HEK293 (cell line): ENCODE measurements around the gene GGA1.

Experiments
- CTCF ChIA-PET: fragments of 350-600 bp; formaldehyde crosslinking; extraction: SDS; loops from one replicate; lab custom pipeline; 2021; ENCODE audit warnings: antibody characterized with exemption; lab: Yijun Ruan, JAX
- POLR2A ChIA-PET: fragments of 300-600 bp; formaldehyde crosslinking; extraction: SDS; loops from one replicate; lab custom pipeline; 2020; ENCODE audit warnings: antibody characterized with exemption, inconsistent platforms; lab: Yijun Ruan, JAX
- H3K27ac ChIP-seq: fragments of 200-500 bp; sonication (Bioruptor generic); 2 replicates; pipeline ENCODE4 v1.5.1; 2014; ENCODE audit warnings: low read depth, low read length, control low read depth, inconsistent platforms; ENCODE audit errors: extremely low read depth
- H3K36me3 ChIP-seq, 2 experiments: fragments of 200-500 bp in 1 of 2; sonication (Bioruptor generic) in 1 of 2; 1 replicate in 1 of 2; 2 replicates in 1 of 2; pipeline ENCODE4 v1.5.1; 2014 to 2017; ENCODE audit warnings: inconsistent platforms in 2 of 2, low read length in 2 of 2; ENCODE audit not compliant: control insufficient read depth in 2 of 2, insufficient read depth in 1 of 2
- H3K4me1 ChIP-seq: fragments of 200-500 bp; sonication (Bioruptor generic); 2 replicates; pipeline ENCODE4 v1.5.1; 2014; ENCODE audit warnings: mild to moderate bottlenecking, low read length, inconsistent platforms; ENCODE audit not compliant: control insufficient read depth, insufficient read depth
- H3K4me3 ChIP-seq: 2 replicates; pipeline ENCODE4 v1.5.1; 2011; ENCODE audit warnings: low read depth, mild to moderate bottlenecking, control low read depth, low read length, moderate library complexity
- H3K9me3 ChIP-seq: fragments of 200-500 bp; sonication (Bioruptor generic); 2 replicates; pipeline ENCODE4 v1.5.1; 2014; ENCODE audit warnings: low read depth, low read length, inconsistent platforms; ENCODE audit not compliant: control insufficient read depth, insufficient read depth
- AEBP2 ChIP-seq: fragments of 450-650 bp; formaldehyde crosslinking; IDR thresholded peaks from 2 replicates; pipeline ENCODE4 v1.5.1; 2016; ENCODE audit warnings: missing biosample characterization, missing genetic modification characterization, borderline replicate concordance
- GLIS1 ChIP-seq: fragments of 450-650 bp; formaldehyde crosslinking; IDR thresholded peaks from 2 replicates; pipeline ENCODE4 v1.5.1; 2016; ENCODE audit warnings: missing biosample characterization, missing genetic modification characterization
- PRDM6 ChIP-seq: fragments of 450-650 bp; formaldehyde crosslinking; IDR thresholded peaks from 2 replicates; pipeline ENCODE4 v1.5.1; 2017; ENCODE audit warnings: missing biosample characterization, missing genetic modification characterization
- SCRT2 ChIP-seq: fragments of 450-650 bp; formaldehyde crosslinking; IDR thresholded peaks from 2 replicates; pipeline ENCODE4 v1.5.1; 2016; ENCODE audit warnings: missing biosample characterization, missing genetic modification characterization
- ZBTB44 ChIP-seq: fragments of 450-650 bp; IDR thresholded peaks from 2 replicates; pipeline ENCODE4 v1.5.1; 2018; ENCODE audit warnings: missing biosample characterization, mild to moderate bottlenecking, missing genetic modification characterization
- ZBTB48 ChIP-seq: fragments of 450-650 bp; formaldehyde crosslinking; IDR thresholded peaks from 2 replicates; pipeline ENCODE4 v1.5.1; 2016; ENCODE audit warnings: missing biosample characterization, missing genetic modification characterization
- ZFHX2 ChIP-seq: fragments of 450-650 bp; formaldehyde crosslinking; conservative IDR thresholded peaks from 2 replicates; pipeline ENCODE4 v1.5.1; 2016; ENCODE audit warnings: missing biosample characterization, missing genetic modification characterization
- ZFP69B ChIP-seq: fragments of 450-650 bp; formaldehyde crosslinking; IDR thresholded peaks from 2 replicates; pipeline ENCODE4 v1.5.1; 2016; ENCODE audit warnings: missing biosample characterization, missing genetic modification characterization
- ZNF16 ChIP-seq: fragments of 450-650 bp; formaldehyde crosslinking; IDR thresholded peaks from 2 replicates; pipeline ENCODE4 v1.5.1; 2016; ENCODE audit warnings: low read depth, missing biosample characterization, missing genetic modification characterization
- ZNF302 ChIP-seq: fragments of 450-650 bp; formaldehyde crosslinking; IDR thresholded peaks from 2 replicates; pipeline ENCODE4 v1.5.1; 2016; ENCODE audit warnings: missing biosample characterization, missing genetic modification characterization, low read depth
- ZNF350 ChIP-seq: fragments of 450-650 bp; formaldehyde crosslinking; IDR thresholded peaks from 2 replicates; pipeline ENCODE4 v1.5.0; 2017; ENCODE audit warnings: missing biosample characterization, mild to moderate bottlenecking, missing genetic modification characterization
- ZNF391 ChIP-seq: fragments of 450-650 bp; formaldehyde crosslinking; IDR thresholded peaks from 2 replicates; pipeline ENCODE4 v1.5.1; 2016; ENCODE audit warnings: low read depth, missing biosample characterization, missing genetic modification characterization, borderline replicate concordance
- ZNF394 ChIP-seq: fragments of 450-650 bp; formaldehyde crosslinking; IDR thresholded peaks from 2 replicates; pipeline ENCODE4 v1.5.1; 2016; ENCODE audit warnings: missing biosample characterization, missing genetic modification characterization, mild to moderate bottlenecking, moderate library complexity, borderline replicate concordance
- ZNF398 ChIP-seq: fragments of 450-650 bp; formaldehyde crosslinking; IDR thresholded peaks from 2 replicates; pipeline ENCODE4 v1.5.1; 2017; ENCODE audit warnings: missing biosample characterization, missing genetic modification characterization
- ZNF416 ChIP-seq: fragments of 450-650 bp; formaldehyde crosslinking; IDR thresholded peaks from 2 replicates; pipeline ENCODE4 v1.5.1; 2016; ENCODE audit warnings: missing biosample characterization, missing genetic modification characterization
- ZNF513 ChIP-seq: fragments of 450-650 bp; IDR thresholded peaks from 2 replicates; pipeline ENCODE4 v1.5.1; 2018; ENCODE audit warnings: missing biosample characterization, missing genetic modification characterization
- ZNF521 ChIP-seq: fragments of 450-650 bp; formaldehyde crosslinking; IDR thresholded peaks from 2 replicates; pipeline ENCODE4 v1.5.1; 2017; ENCODE audit warnings: missing biosample characterization, mild to moderate bottlenecking, missing genetic modification characterization
- ZNF561 ChIP-seq: fragments of 450-650 bp; IDR thresholded peaks from 2 replicates; pipeline ENCODE4 v1.5.1; 2018; ENCODE audit warnings: missing biosample characterization, missing genetic modification characterization, borderline replicate concordance
- ZNF600 ChIP-seq: fragments of 450-650 bp; formaldehyde crosslinking; IDR thresholded peaks from 2 replicates; pipeline ENCODE4 v1.5.1; 2016; ENCODE audit warnings: missing biosample characterization, missing genetic modification characterization
- ZNF626 ChIP-seq: fragments of 450-650 bp; sonication (Bioruptor Pico); formaldehyde crosslinking; IDR thresholded peaks from 2 replicates; pipeline ENCODE4 v1.5.1; 2018; ENCODE audit warnings: missing biosample characterization, missing genetic modification characterization, inconsistent platforms
- ZNF645 ChIP-seq: fragments of 450-650 bp; formaldehyde crosslinking; IDR thresholded peaks from 2 replicates; pipeline ENCODE4; 2016; ENCODE audit warnings: missing biosample characterization, missing genetic modification characterization
- ZNF660 ChIP-seq: fragments of 450-650 bp; IDR thresholded peaks from 2 replicates; pipeline ENCODE4 v1.5.1; 2018; ENCODE audit warnings: missing biosample characterization, mild to moderate bottlenecking, missing genetic modification characterization
- ZNF677 ChIP-seq: fragments of 450-650 bp; IDR thresholded peaks from 2 replicates; pipeline ENCODE4 v1.5.0; 2018; ENCODE audit warnings: missing biosample characterization, mild to moderate bottlenecking, missing genetic modification characterization, moderate library complexity
- ZNF692 ChIP-seq: fragments of 450-650 bp; formaldehyde crosslinking; IDR thresholded peaks from 2 replicates; pipeline ENCODE4 v1.5.1; 2016; ENCODE audit warnings: missing biosample characterization, missing genetic modification characterization
- ZNF707 ChIP-seq: fragments of 450-650 bp; formaldehyde crosslinking; IDR thresholded peaks from 2 replicates; pipeline ENCODE4 v1.5.1; 2016; ENCODE audit warnings: missing biosample characterization, missing genetic modification characterization
- ZXDB ChIP-seq: fragments of 450-650 bp; formaldehyde crosslinking; IDR thresholded peaks from 2 replicates; pipeline ENCODE4 v1.5.1; 2016; ENCODE audit warnings: missing biosample characterization, missing genetic modification characterization

Gene GGA1

GRCh38 chr22:37639771-37640590 lies 31.3 kb downstream of the GGA1 start:
- peak overlapping the region; percentile 52; the same call in 1 of the 2 replicates for H3K27ac ChIP-seq
- peaks cover 0 to 40% of the 10 kb centered on the region in 2 experiments; a peak in 1 of 3 replicates for H3K36me3 ChIP-seq
- H3K9me3 ChIP-seq: no peaks in the 10 kb centered on the region
- ChIA-PET CTCF (interaction anchor here (0.7 to 17.0 kb wide), 8 partner anchors 9 to 1126 kb away, joined by 3 to 353 read pairs (median 5); partner anchors contain the start of genes GGA1, LGALS1 and NOL12), POLR2A (interaction anchor here (0.6 to 11.0 kb wide), 7 partner anchors 9 to 944 kb away, joined by 3 to 80 read pairs (median 3); partner anchors contain the start of genes GCAT, GGA1 and PDXP)
- peaks cover 8% of the 10 kb centered on the region; the same call in 1 of the 2 replicates for H3K4me1 ChIP-seq
- peak overlapping the region; percentile 58 for H3K4me3 ChIP-seq
- TF ChIP-seq ZNF416 (tag by site-specific recombination) (no peak), ZNF513 (tag by site-specific recombination) (no peak), ZNF394 (no peak), ZFP69B (tag by site-specific recombination) (no peak), ZNF391 (tag by site-specific recombination) (no peak), ZNF398 (peak; percentile 61), ZNF16 (no peak), ZNF692 (tag by site-specific recombination) (no peak), ZNF350 (tag by site-specific recombination) (no peak), ZNF660 (tag by site-specific recombination) (no peak), ZNF561 (tag by site-specific recombination) (no peak), ZXDB (tag by site-specific recombination) (no peak), ZBTB48 (no peak), ZNF677 (no peak), SCRT2 (tag by site-specific recombination) (no peak), ZNF521 (tag by site-specific recombination) (no peak), GLIS1 (tag by site-specific recombination) (no peak), ZNF707 (tag by site-specific recombination) (no peak), ZNF600 (no peak), ZNF302 (tag by site-specific recombination) (no peak), ZNF645 (tag by site-specific recombination) (no peak), PRDM6 (tag by site-specific recombination) (no peak), ZFHX2 (tag by site-specific recombination) (0 out of 2 replicates have a peak, but pooled peaks have one; percentile 9), AEBP2 (no peak), ZBTB44 (tag by site-specific recombination) (no peak), ZNF626 (tag by site-specific recombination) (no peak)
